HG02938 (cell line): ENCODE measurements around the gene ROPN1B.
"Not testable (repeated sequence)": the region's sequence is repeated elsewhere in the genome, so short reads cannot be mapped to it uniquely, and the experiment has no call there.

Source experiments
- ATAC-seq: cut with Tn5 transposase; IDR thresholded peaks from one replicate; pipeline ENCODE4 v1.9.1; 2021; ENCODE audit warnings: mild to moderate bottlenecking, moderate library complexity; ENCODE audit not compliant: unreplicated experiment

The ROPN1B gene

DNA sequence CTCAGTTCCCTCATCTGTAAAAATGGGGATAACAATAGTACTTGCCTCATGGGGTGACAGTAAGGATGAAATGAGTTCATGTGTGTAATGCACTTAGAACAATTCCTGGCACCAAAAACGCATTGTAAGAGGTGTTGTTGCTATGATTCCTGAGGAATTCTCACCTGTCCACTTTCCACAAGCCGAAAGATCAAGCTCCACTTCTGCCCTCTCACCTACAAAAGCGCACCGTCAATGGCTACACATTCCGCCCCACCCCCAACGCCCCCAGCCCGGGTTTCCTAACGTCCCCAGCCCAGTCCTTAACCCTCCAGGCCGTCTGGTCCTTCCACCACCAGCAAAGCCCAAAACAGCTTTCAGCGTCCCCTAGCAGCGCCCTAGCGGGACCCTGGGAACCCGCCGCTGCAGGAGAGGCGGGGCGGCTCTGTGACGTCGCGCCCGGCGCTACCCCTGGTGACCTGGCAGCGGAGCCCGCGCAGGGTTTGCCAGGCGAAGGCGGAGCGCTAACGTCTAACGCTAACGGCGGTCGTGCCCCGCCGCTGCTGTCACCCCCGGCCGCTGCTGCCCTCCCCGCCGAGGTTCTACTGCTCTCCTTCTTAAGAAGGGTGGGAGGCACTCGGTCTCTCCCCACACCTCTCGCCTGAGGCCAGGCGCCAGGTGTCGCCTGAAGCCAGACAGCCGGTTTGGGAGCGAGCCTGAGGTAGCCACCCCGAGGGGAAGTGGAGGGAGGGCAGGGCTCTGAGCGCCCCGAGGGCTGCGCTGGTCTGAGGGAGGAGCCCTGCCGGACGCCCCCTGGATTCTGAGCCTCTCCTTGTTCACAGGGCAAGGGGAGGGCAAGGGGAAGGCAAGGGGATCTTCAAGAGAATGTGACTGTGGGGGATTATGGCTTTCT lies at the start of gene ROPN1B:
Gene ROPN1B (plus strand): TSS at position 478 of the 892 bp plus-strand sequence. CDS start 2,877 bp downstream, outside the sequence.
- not testable (repeated sequence) for ATAC-seq

GRCh38 chr3:125920191-125920590 lies 48.8 kb upstream of the ROPN1B start:
- ATAC-seq = not testable (repeated sequence)

- not testable (repeated sequence) for ATAC-seq
Measured at GRCh38 chr3:125920751-125921279, 48.2 kb upstream of the ROPN1B start.

GRCh38 chr3:125921712-125922111 lies 47.3 kb upstream of the ROPN1B start:
- not testable (repeated sequence) for ATAC-seq

DNA sequence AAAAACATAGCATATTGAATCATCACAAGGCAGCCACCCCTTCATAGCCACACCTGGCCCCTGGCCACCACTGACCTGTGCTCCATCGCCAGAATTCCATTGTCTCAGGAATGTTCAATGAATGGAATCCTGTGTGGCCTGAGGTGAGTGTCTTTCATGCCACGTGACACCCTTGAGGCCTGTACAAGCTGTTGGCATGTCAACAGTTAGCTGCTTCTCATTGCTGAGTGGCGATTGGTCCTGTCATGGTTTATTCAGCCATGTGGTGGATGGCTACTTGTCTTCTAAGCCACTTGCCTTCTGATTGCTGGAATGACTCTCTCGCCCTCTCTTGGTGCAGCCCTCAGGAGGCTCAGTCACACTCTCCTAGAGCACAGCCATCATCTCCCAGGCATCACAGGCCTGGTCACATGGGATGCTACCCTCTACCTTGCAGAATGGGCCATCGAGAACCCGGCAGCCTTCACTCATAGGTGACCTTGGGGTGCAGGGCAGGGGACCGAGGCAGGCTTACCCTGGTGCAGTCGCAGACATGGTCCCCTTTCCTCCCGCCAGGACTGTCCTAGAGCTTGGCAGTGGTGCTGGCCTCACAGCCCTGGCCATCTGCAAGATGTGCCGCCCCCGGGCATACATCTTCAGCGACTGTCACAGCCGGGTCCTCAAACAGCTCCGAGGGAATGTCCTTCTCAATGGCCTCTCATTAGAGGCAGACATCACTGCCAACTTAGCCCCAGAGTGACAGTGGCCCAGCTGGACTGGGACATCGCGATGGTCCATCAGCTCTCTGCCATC lies 45.5 kb upstream of the ROPN1B start:
- not testable (repeated sequence) for ATAC-seq

GRCh38 chr3:125924276-125924675 lies 44.7 kb upstream of the ROPN1B start:
- not testable (repeated sequence) for ATAC-seq

DNA sequence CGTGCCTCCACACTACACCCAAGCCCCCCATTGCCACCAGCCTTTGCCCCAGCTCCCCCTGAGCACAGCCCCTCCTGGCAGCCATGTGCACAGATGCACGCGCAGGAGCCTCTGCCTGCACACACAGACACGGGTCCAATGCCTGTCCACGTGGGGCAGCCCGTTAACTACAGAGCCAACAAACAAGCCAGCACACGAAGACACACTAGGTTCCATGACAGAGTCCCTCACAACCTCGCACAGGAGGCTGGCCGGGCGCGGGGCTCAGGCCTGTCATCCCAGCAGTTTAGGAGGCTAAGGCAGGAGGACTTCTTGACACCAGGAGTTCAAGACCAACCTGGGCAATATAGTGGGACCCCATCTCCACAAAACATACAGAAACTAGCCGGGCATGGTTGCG lies 43.3 kb upstream of the ROPN1B start:
- ATAC-seq = not testable (repeated sequence)

DNA sequence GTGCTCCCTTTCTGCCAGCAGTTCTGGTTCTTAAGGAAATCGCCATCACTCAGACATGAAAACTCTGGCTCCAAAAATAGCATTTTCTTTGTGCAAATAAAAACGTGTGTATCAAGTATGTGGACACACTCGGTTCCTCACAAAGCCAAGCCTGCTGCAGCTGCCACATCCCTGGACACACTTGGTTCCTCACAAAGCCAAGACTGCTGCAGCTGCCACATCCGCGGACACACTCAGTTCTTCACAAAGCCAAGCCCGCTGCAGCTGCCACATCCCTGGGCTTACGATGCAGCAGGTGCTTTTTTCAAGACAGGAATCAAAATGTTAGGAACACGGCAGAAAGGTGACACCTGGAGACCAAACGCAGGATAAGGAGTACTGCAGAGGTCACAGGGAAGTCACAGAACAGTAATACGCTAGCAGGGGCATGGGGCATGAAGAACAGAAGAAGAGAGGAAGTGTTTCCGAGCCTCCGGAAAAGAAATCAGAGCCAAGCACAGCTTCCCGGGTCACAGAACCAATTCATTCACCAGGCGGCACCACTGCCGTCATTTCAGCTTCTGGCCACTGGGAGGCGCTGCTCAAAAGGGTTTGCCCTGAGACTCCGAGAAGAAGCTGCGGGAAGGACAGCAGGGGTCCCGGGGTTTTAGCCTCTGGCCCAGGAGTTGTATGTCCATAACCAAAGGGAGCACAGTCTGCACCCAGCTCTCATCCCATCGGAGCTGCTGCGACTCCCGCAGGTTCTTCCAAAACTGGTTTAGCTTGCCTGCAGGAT lies 40.0 kb upstream of the ROPN1B start:
- not testable (repeated sequence) for ATAC-seq

GRCh38 chr3:125929765-125930164 lies 39.2 kb upstream of the ROPN1B start:
- ATAC-seq = not testable (repeated sequence)

DNA sequence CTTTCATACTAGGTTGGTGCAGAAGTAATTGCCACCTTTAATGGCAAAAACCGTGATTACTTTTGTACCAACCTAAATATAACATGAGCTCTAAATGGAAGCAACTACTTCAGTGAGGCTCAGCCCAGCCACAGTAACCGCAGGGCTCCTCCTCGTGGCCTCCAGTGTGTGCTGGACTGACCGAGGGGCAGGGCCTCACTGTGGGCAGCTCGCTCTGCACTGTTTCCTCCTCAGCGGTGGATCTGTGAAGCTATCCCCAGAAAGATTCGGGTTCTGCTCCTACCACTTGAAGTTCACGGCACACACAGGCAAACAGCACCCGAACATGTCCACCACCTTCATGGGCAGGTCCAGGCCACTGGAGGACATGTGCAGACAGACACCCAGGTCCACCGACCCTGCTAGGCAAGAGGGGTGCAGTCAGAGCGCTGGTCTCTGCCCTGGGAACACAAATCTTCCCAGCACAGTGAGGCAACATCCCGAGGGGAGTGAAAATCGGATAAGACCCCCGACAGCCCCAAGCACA lies 37.6 kb upstream of the ROPN1B start:
- not testable (repeated sequence) for ATAC-seq

- not testable (repeated sequence) for ATAC-seq
Measured at GRCh38 chr3:125933397-125934173, 35.4 kb upstream of the ROPN1B start.

GRCh38 chr3:125935252-125935874 lies 33.6 kb upstream of the ROPN1B start:
- not testable (repeated sequence) for ATAC-seq

GRCh38 chr3:125936210-125936815 lies 32.7 kb upstream of the ROPN1B start:
- ATAC-seq = not testable (repeated sequence)

- not testable (repeated sequence) for ATAC-seq
Measured at GRCh38 chr3:125936891-125937290, 32.1 kb upstream of the ROPN1B start.

- ATAC-seq = not testable (repeated sequence)
Measured at GRCh38 chr3:125947806-125948205, 21.2 kb upstream of the ROPN1B start.

DNA sequence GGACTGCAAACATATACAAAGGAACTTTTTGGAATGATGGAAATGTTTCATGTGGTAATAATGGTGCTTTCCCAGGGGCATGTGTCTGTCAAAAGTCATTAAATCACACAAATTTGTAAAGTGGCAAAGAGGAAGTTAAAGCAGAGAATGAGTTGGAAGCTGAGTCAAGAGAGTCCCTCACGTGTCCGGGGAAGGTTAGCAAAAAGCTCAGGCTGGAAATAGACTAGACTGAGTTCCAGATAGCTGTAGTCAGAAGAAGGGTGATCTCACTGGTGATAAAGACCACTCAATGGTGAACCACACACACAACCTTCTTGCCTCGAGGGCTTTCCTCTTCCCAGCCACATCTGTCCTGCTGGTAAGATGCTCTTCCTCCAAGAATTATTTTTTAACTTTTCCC lies 20.1 kb upstream of the ROPN1B start:
- not testable (repeated sequence) for ATAC-seq

- ATAC-seq = not testable (repeated sequence)
Measured at GRCh38 chr3:125951176-125951575, 17.8 kb upstream of the ROPN1B start.

GRCh38 chr3:125957020-125957419 lies 12.0 kb upstream of the ROPN1B start:
- ATAC-seq = not testable (repeated sequence)
